Neuronal stem cell (in vitro differentiated cells): ENCODE data around the gene UBE2C.

Experiments
- DNase-seq: peaks from one replicate; pipeline ENCODE4 v3.0.0-alpha.2; 2013; ENCODE audit warnings: low spot score
- H2AFZ ChIP-seq: one replicate; pipeline ENCODE4 v1.6.1; 2013; ENCODE audit warnings: mild to moderate bottlenecking, low read length, inconsistent platforms
- H2AK5ac ChIP-seq: 2 replicates; pipeline ENCODE4 v1.6.1; 2013; ENCODE audit warnings: low read depth, mild to moderate bottlenecking, inconsistent platforms, low read length, moderate library complexity, mixed read lengths
- H2BK120ac ChIP-seq: 2 replicates; pipeline ENCODE4 v1.6.1; 2013; ENCODE audit warnings: low read depth, mild to moderate bottlenecking, inconsistent platforms, low read length, moderate library complexity, mixed read lengths
- H2BK12ac ChIP-seq: one replicate; pipeline ENCODE4 v1.6.1; 2013; ENCODE audit warnings: low read length, inconsistent platforms
- H2BK15ac ChIP-seq: 2 replicates; pipeline ENCODE4 v1.6.1; 2013; ENCODE audit warnings: mild to moderate bottlenecking, low read length, inconsistent platforms, mixed read lengths
- H2BK5ac ChIP-seq: one replicate; pipeline ENCODE4 v1.6.1; 2013; ENCODE audit warnings: inconsistent platforms, mild to moderate bottlenecking, low read length, moderate library complexity
- H3K14ac ChIP-seq: one replicate; pipeline ENCODE4 v1.6.1; 2013; ENCODE audit warnings: low read length, inconsistent platforms
- H3K18ac ChIP-seq: 2 replicates; pipeline ENCODE4 v1.6.1; 2013; ENCODE audit warnings: low read length, inconsistent platforms
- H3K23ac ChIP-seq: 2 replicates; pipeline ENCODE4 v1.6.1; 2013; ENCODE audit warnings: low read depth, mild to moderate bottlenecking, mixed read lengths, low read length, inconsistent platforms; ENCODE audit not compliant: poor library complexity
- H3K27ac ChIP-seq: replicated peaks from 3 replicates; pipeline ENCODE4 v1.5.1; 2013; ENCODE audit warnings: low read length, inconsistent platforms
- H3K27me3 ChIP-seq, 3 experiments: 2 replicates each; pipeline ENCODE4 v1.6.1; 2013; ENCODE audit warnings: low read length in 3 of 3, mild to moderate bottlenecking in 2 of 3, inconsistent platforms in 1 of 3, low read depth in 1 of 3, mixed read lengths in 1 of 3, moderate library complexity in 1 of 3; ENCODE audit not compliant: control insufficient read depth in 3 of 3, insufficient read depth in 3 of 3
- H3K36me3 ChIP-seq, 2 donors: replicated peaks in 1 of 2; 2 replicates each; pipeline ENCODE4 v1.6.1; 2013; ENCODE audit warnings: low read length in 2 of 2; ENCODE audit not compliant: control insufficient read depth in 2 of 2, insufficient read depth in 2 of 2
- H3K4ac ChIP-seq: 2 replicates; pipeline ENCODE4 v1.6.1; 2013; ENCODE audit warnings: inconsistent platforms, mild to moderate bottlenecking, low read length, moderate library complexity
- H3K4me1 ChIP-seq, 2 donors: 1 replicate in 1 of 2; 2 replicates in 1 of 2; pipeline ENCODE4 v1.6.1; 2013; ENCODE audit warnings: low read length in 2 of 2, low read depth in 1 of 2; ENCODE audit not compliant: control insufficient read depth in 2 of 2, insufficient read depth in 1 of 2
- H3K4me2 ChIP-seq: one replicate; pipeline ENCODE4 v1.6.1; 2013; ENCODE audit warnings: mild to moderate bottlenecking, low read length, inconsistent platforms; ENCODE audit not compliant: insufficient read depth, poor library complexity, severe bottlenecking
- H3K4me3 ChIP-seq, 2 donors: 2 replicates each; pipeline ENCODE4 v1.5.1; 2013; ENCODE audit warnings: low read length in 2 of 2, mild to moderate bottlenecking in 2 of 2, inconsistent platforms in 1 of 2, moderate library complexity in 1 of 2
- H3K79me1 ChIP-seq: one replicate; pipeline ENCODE4 v1.6.1; 2013; ENCODE audit warnings: low read depth, mild to moderate bottlenecking, inconsistent platforms, low read length, moderate library complexity
- H3K9ac ChIP-seq: one replicate; pipeline ENCODE4 v1.6.1; 2013; ENCODE audit warnings: mild to moderate bottlenecking, low read depth, low read length, inconsistent platforms; ENCODE audit not compliant: poor library complexity
- H3K9me3 ChIP-seq, 2 donors: replicated peaks in 1 of 2; 2 replicates each; pipeline versions ENCODE3 to v1.6.1; 2013; ENCODE audit warnings: low read length in 2 of 2, mild to moderate bottlenecking in 2 of 2, inconsistent platforms in 1 of 2, low read depth in 1 of 2, mixed read lengths in 1 of 2, moderate library complexity in 1 of 2; ENCODE audit not compliant: control insufficient read depth in 2 of 2, insufficient read depth in 1 of 2
- H4K8ac ChIP-seq: one replicate; pipeline ENCODE4 v1.6.1; 2013; ENCODE audit warnings: low read depth, mild to moderate bottlenecking, inconsistent platforms, low read length, moderate library complexity
- H4K91ac ChIP-seq: one replicate; pipeline ENCODE4 v1.6.1; 2013; ENCODE audit warnings: low read length, low read depth, mild to moderate bottlenecking, inconsistent platforms; ENCODE audit not compliant: poor library complexity
- WGBS, 2 donors: extraction: QIAGEN DNeasy Blood & Tissue Kit; methylation state at CpG; one replicate each; pipeline ENCODE4 v1.1.7; 2013; ENCODE audit warnings: missing lambda C conversion rate in 2 of 2, mixed read lengths in 1 of 2; ENCODE audit not compliant: insufficient read length in 2 of 2, insufficient replicate concordance in 1 of 2; ENCODE audit errors: extremely low coverage in 2 of 2; 5-methylcytosine and 5-hydroxymethylcytosine counted together

Gene UBE2C

DNA sequence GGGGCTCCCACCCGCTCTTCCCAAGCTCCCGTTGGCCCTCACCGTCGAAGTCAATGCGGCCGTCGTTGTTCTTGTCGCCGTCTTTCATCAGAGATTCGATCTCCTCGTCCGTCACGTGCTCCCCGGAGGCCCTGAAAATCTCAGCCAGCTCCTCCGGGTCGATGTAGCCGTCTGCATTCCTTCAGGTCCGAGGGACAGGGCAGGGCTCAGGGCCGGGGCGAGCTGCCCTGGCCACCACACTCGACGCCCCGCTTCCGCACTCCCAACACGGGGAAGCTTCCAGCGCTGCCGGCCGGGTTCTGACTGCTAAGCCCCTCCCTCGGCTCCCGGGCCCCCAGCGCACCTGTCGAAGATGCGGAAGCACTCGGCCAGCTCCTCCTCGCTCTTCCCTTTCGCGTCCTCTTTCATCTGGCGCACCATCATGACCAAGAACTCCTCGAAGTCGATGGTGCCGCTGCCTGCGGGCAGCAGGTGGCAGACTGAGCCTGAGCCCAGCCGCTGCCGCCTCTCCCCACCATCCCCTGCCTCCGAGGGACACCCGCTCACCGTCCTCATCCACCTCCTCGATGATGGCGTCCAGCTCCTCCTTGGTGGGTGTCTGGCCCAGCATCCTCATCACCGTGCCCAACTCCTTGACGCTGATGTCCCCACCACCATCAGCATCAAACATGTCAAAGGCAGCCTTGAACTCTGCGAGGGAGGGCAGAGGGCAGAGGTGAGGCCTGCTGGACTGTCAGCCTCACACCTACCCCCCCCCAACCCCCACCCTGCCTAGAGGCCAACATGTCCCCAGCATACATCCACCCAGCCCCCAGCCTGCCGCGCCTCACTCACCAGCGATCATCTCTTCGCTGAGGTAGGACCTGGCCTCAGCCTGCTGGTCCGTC, 11.7 kb downstream of the UBE2C start:
- peaks cover 0 to 24% (median 3%) of the 10 kb centered on the region in 3 experiments for H3K27me3 ChIP-seq
- peak overlapping the region; percentile 39 for H2BK5ac ChIP-seq
- H3K79me1 ChIP-seq = no peaks in the 10 kb centered on the region
- peak overlapping the region; percentile 63 for H3K14ac ChIP-seq
- H4K91ac ChIP-seq = no peak overlapping the region
- peaks cover 0 to 3% of the 10 kb centered on the region in 2 donors for H3K9me3 ChIP-seq
- peaks cover 9 to 15% of the 10 kb centered on the region in 2 donors for H3K4me1 ChIP-seq
- H2AK5ac ChIP-seq = peak overlapping the region; percentile 81
- H2AFZ ChIP-seq = peak overlapping the region; percentile 77
- peak overlapping the region; percentile 76 for H3K4ac ChIP-seq
- peak overlapping the region; percentile 95 for H3K23ac ChIP-seq
- H3K36me3 ChIP-seq = no peaks in the 10 kb centered on the region
- no peak for DNase-seq
- H3K4me2 ChIP-seq = peak overlapping the region; percentile 23
- peak overlapping the region; percentile 98 for H2BK12ac ChIP-seq
- peak overlapping the region; percentile 61 for H2BK120ac ChIP-seq
- H3K9ac ChIP-seq = no peak overlapping the region
- no CpG with 5 or more reads among the region's 57 CpGs for WGBS, 2 donors
- peak overlapping the region in 1 of 2 donors; percentile 10 for H3K4me3 ChIP-seq
- peak overlapping the region; percentile 23 for H4K8ac ChIP-seq
- H3K27ac ChIP-seq = no peak overlapping the region
- peak overlapping the region; percentile 87 for H3K18ac ChIP-seq
- peak overlapping the region; percentile 64 for H2BK15ac ChIP-seq

DNA sequence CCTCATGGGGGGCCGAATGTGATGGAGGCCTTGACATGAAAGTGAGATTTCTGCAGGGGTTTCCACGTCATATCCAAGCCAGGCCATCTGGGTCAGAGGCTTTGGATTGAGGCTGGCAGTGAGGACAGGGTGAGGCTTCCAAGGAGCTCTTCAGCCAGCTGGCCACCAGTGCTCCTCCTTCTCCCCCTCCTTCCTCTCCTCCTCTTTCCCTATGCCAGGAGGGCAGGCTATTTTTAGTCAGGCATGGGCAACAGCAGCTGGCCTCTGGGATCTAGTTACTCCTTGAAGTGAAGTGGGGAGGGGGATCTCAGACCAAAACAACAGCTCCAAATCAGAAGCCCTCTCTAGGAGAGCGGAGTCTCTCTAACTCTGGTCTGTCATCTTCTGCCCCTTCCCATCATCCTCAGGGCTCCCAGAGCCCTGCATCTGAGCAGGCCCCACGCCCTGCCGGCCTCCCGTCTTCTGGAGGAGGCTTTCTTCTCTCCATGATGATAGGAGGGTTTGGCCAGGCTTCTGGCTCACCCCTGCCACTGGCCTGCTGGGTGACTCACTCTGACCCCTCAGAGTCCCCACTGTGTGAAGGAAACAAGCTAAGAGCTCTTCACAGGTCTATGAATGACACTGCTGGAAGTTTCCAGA, 14.1 kb downstream of the UBE2C start:
- H3K79me1 ChIP-seq = no peaks in the 10 kb centered on the region
- no CpG with 5 or more reads among the region's 6 CpGs for WGBS, 2 donors
- H3K9me3 ChIP-seq = peaks cover 0 to 3% of the 10 kb centered on the region in 2 donors
- H3K14ac ChIP-seq = no peak overlapping the region
- no peak overlapping the region for H3K4me2 ChIP-seq
- peaks cover 0 to 24% (median 3%) of the 10 kb centered on the region in 3 experiments for H3K27me3 ChIP-seq
- H3K36me3 ChIP-seq = no peaks in the 10 kb centered on the region
- H3K18ac ChIP-seq = peak overlapping the region; percentile 13
- H4K8ac ChIP-seq = no peak overlapping the region
- no peak overlapping the region for H2BK5ac ChIP-seq
- H2AK5ac ChIP-seq = no peak overlapping the region
- no peak overlapping the region for H2BK15ac ChIP-seq
- no peak overlapping the region for H3K4ac ChIP-seq
- H3K9ac ChIP-seq = no peak overlapping the region
- no peak for DNase-seq
- H4K91ac ChIP-seq = no peak overlapping the region
- peak overlapping the region; percentile 83 for H2AFZ ChIP-seq
- no peak overlapping the region for H3K23ac ChIP-seq
- peak overlapping the region; percentile 31 for H2BK12ac ChIP-seq
- no peak overlapping the region for H3K27ac ChIP-seq
- no peak overlapping the region for H3K4me3 ChIP-seq
- H3K4me1 ChIP-seq = peaks cover 9 to 15% of the 10 kb centered on the region in 2 donors
- no peak overlapping the region for H2BK120ac ChIP-seq

DNA sequence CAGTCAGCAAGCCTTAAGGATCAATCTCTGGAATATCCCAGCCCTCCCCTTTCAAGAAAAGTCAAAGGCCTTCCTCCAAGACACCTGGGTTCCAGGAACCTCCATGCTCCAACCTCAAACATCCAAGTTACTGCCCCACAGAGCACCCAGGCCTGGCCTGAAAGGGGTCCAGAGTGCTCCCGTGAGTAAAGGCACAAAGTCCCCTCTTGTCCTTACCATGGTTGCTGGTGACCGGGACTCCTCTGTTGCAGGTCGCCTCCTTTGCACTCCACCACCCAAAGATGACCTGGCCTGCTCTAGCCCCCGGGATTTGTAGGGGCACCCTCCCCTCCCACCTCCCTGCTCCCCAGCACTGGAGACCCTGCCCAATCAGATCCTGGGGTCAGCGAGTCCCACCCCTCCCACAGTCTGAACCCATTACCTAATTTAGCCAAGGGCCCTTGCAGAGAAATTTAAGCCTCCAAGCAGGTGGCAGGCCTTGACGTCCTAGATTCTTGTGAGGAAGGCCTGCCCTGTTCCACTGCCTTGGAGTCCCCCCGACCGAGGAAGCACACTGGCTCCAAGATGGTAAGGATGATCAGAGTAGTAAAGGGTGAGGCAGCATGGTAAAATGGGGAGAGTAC, 14.7 kb downstream of the UBE2C start, which contains the start of gene TNNC2:
Gene TNNC2 (minus strand): TSS at position 283 of the 623 bp plus-strand sequence. CDS start 64 bp downstream, at position 219.
- H3K9ac ChIP-seq = no peak within 1 kb of the TSS
- H3K4me2 ChIP-seq = no peak within 1 kb of the TSS
- no peaks in the 10 kb centered on the region for H3K36me3 ChIP-seq
- H3K9me3 ChIP-seq = peaks cover 0 to 3% of the 10 kb centered on the region in 2 donors
- H3K79me1 ChIP-seq = no peaks in the 10 kb centered on the region
- H3K4me1 ChIP-seq = peaks cover 9 to 13% of the 10 kb centered on the region in 2 donors
- peak within 1 kb of the TSS; percentile 5 for H2AK5ac ChIP-seq
- H3K14ac ChIP-seq = no peak within 1 kb of the TSS
- H3K27me3 ChIP-seq = peaks cover 0 to 21% (median 3%) of the 10 kb centered on the region in 3 experiments
- H4K8ac ChIP-seq = no peak within 1 kb of the TSS
- peak within 1 kb of the TSS; percentile 83 for H2AFZ ChIP-seq
- H3K23ac ChIP-seq = no peak within 1 kb of the TSS
- H3K4ac ChIP-seq = no peak within 1 kb of the TSS
- no peak within 1 kb of the TSS for H3K27ac ChIP-seq
- H2BK5ac ChIP-seq = no peak within 1 kb of the TSS
- H3K18ac ChIP-seq = peak within 1 kb of the TSS; percentile 13
- H2BK15ac ChIP-seq = no peak within 1 kb of the TSS
- WGBS, 2 donors = no CpG with 5 or more reads among the region's 8 CpGs
- no peak for DNase-seq
- H4K91ac ChIP-seq = no peak within 1 kb of the TSS
- no peak within 1 kb of the TSS for H3K4me3 ChIP-seq
- H2BK120ac ChIP-seq = no peak within 1 kb of the TSS
- peak within 1 kb of the TSS; percentile 31 for H2BK12ac ChIP-seq
